Measurements from ENCODE around the gene MTTP. TPM values are rescaled to one million over a fixed set of nuclear protein-coding genes. Genes with fewer than 3 reads are reported as not detected.

Gene MTTP
- total RNA-seq, 1 donor from 2014 or later: 54.9 TPM

DNA sequence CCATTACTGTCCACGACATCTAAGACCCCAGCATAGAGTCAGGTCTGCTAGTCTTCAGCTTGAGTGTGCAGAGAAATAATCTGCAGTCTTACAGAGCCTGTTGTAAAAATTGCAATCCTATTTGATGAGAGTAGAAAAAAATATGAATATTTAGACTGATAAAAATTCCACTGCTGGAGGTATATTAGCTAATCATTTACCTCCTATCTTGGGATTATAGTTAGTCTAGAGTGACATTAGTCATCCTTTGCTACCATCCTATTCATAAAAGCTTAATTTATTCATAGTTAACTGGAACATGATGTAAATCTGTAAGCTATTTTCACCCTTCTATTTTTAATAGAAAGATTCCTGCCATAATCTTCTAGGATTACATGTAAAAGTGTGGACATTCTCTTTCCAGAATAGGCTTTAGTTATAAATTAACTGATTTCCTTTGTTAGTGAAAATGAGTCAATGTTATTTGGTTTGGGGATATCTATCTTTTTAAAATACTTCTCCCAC lies 56.3 kb downstream of the MTTP start:
- no peak for DNase-seq (ENCODE audit: low spot score, unreplicated experiment)
- H3K36me3 Mint-ChIP-seq (ENCODE audit: insufficient read depth): peaks cover 1% of the 10 kb centered on the region
- H3K4me3 Mint-ChIP-seq (ENCODE audit: low read depth): no peak overlapping the region
- H3K27me3 Mint-ChIP-seq: no peaks in the 10 kb centered on the region
- H3K27ac Mint-ChIP-seq: no peak overlapping the region
- no peaks in the 10 kb centered on the region for H3K9me3 Mint-ChIP-seq (ENCODE audit: low read depth)
- peaks cover 26% of the 10 kb centered on the region for H3K4me1 Mint-ChIP-seq (ENCODE audit: low read depth)
- TF ChIP-seq, protein P1, sequence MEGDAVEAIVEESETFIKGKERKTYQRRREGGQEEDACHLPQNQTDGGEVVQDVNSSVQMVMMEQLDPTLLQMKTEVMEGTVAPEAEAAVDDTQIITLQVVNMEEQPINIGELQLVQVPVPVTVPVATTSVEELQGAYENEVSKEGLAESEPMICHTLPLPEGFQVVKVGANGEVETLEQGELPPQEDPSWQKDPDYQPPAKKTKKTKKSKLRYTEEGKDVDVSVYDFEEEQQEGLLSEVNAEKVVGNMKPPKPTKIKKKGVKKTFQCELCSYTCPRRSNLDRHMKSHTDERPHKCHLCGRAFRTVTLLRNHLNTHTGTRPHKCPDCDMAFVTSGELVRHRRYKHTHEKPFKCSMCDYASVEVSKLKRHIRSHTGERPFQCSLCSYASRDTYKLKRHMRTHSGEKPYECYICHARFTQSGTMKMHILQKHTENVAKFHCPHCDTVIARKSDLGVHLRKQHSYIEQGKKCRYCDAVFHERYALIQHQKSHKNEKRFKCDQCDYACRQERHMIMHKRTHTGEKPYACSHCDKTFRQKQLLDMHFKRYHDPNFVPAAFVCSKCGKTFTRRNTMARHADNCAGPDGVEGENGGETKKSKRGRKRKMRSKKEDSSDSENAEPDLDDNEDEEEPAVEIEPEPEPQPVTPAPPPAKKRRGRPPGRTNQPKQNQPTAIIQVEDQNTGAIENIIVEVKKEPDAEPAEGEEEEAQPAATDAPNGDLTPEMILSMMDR (IDR thresholded peaks at IDR 0.05; ENCODE audit: unreplicated experiment): no peak

DNA sequence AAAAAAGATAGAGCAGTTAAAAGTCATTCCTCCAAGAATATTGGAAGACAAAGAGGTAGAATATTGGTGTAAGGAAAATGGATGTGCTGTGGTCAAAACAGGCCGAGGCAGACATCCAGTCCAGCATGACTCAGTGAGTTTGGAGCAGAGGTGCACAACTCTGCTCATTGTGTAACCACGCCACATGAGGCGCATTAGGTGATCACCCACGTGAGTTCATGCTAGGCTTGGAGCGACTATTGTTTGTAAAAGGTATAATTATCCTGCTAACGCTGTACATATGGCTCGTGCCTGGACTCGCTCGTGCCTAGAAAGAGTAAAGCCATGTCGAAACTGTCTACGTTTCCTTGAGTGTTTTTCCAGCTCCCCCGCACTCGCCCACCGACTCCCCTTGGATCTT lies 59.1 kb downstream of the MTTP start:
- peaks cover 1% of the 10 kb centered on the region for H3K36me3 Mint-ChIP-seq (ENCODE audit: insufficient read depth)
- no peak overlapping the region for H3K4me3 Mint-ChIP-seq (ENCODE audit: low read depth)
- H3K27me3 Mint-ChIP-seq: no peaks in the 10 kb centered on the region
- TF ChIP-seq, protein P1 (IDR thresholded peaks at IDR 0.05; ENCODE audit: unreplicated experiment): no peak
- peaks cover 37% of the 10 kb centered on the region for H3K4me1 Mint-ChIP-seq (ENCODE audit: low read depth)
- H3K27ac Mint-ChIP-seq: no peak overlapping the region
- no peak for DNase-seq (ENCODE audit: low spot score, unreplicated experiment)
- H3K9me3 Mint-ChIP-seq (ENCODE audit: low read depth): no peaks in the 10 kb centered on the region

DNA sequence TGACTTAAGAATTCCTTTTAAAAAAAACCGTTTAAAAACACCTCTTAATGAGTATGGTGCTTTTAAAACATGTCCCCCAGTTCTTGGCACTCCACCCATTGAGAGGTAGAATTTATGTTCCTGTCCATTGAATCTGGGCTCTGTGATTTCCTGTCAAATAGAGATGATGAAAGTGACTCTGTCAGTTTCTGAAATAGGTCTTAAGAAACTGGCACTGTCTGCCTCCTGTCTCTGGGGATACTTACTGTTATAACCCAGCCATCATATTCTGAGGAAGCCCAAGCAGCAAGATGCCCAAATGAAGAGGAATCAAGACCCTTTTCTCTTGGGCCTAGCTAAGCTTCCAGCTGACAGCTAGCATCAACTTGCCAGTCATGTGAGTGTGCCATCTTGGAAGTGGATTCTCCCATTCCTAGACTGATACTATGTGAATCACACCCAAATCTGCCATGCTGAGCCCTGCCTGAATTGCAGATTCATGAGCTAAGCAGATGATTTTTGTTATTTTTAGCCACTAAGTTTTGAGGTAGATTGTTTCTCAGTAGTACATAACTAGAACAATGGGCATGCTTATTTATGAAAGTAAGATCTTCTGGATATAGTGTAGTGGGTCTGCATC lies 60.2 kb downstream of the MTTP start:
- Mint-ChIP-seq H3K36me3 (ENCODE audit: insufficient read depth) (no peaks in the 10 kb centered on the region), H3K9me3 (ENCODE audit: low read depth) (no peaks in the 10 kb centered on the region), H3K4me1 (ENCODE audit: low read depth) (peaks cover 37% of the 10 kb centered on the region), H3K4me3 (ENCODE audit: low read depth) (no peak overlapping the region), H3K27ac (peak overlapping the region; percentile 10), H3K27me3 (no peaks in the 10 kb centered on the region)
- no peak for DNase-seq (ENCODE audit: low spot score, unreplicated experiment)
- TF ChIP-seq, protein P1 (IDR thresholded peaks at IDR 0.05; ENCODE audit: unreplicated experiment): no peak

DNA sequence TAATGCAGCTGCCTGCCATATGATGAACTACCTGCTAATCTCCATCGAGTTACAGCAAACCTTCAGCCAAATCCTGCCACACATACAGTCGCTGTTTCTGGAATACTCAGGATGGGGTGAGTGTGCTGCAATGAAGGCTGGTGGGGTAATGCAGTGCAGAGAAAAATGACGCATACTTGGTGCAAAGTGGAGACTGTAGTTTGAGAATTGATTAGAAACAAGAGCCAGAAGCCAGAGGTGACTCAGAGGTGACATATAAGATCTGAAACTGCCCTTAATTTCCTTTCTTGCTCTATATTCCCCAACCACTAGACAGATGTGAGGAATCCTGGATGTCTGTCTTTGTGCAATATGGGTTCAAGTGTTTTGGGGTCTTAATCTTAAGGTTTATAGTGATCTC lies 61.0 kb downstream of the MTTP start:
- H3K4me3 Mint-ChIP-seq (ENCODE audit: low read depth): no peak overlapping the region
- TF ChIP-seq, protein P1 (IDR thresholded peaks at IDR 0.05; ENCODE audit: unreplicated experiment): no peak
- peaks cover 35% of the 10 kb centered on the region for H3K4me1 Mint-ChIP-seq (ENCODE audit: low read depth)
- H3K36me3 Mint-ChIP-seq (ENCODE audit: insufficient read depth): no peaks in the 10 kb centered on the region
- no peaks in the 10 kb centered on the region for H3K9me3 Mint-ChIP-seq (ENCODE audit: low read depth)
- H3K27me3 Mint-ChIP-seq: no peaks in the 10 kb centered on the region
- DNase-seq (ENCODE audit: low spot score, unreplicated experiment): no peak
- H3K27ac Mint-ChIP-seq: peak overlapping the region; percentile 35

DNA sequence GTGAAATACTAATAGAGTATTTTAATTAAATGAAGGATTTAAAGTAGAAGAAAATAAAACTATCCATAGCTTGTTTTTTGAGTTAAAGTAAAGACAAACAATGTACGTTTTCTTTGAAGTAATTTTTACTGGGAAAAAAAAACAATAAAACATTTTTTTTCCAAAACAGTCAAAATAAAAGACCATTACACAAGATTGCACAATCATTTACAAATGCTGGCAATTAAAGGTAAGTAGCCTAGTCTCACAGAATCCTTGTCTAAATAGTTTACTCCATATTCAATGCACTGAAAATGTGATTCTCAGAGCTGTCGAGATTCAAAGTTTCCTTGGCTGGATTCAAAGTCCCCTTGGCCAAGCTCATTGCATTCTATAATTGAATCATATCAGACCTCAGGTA lies 61.8 kb downstream of the MTTP start:
- TF ChIP-seq, protein P1 (IDR thresholded peaks at IDR 0.05; ENCODE audit: unreplicated experiment): no peak
- Mint-ChIP-seq H3K27ac (no peak overlapping the region), H3K27me3 (no peaks in the 10 kb centered on the region), H3K4me3 (ENCODE audit: low read depth) (no peak overlapping the region), H3K36me3 (ENCODE audit: insufficient read depth) (no peaks in the 10 kb centered on the region), H3K4me1 (ENCODE audit: low read depth) (peaks cover 31% of the 10 kb centered on the region), H3K9me3 (ENCODE audit: low read depth) (no peaks in the 10 kb centered on the region)
- no peak for DNase-seq (ENCODE audit: low spot score, unreplicated experiment)

Measured in progenitor cell of endocrine pancreas (in vitro differentiated cells).